Esophagus squamous epithelium (tissue), 4 donors: Measurements from ENCODE around the gene KIF1C.

Experiments
- CTCF ChIP-seq, 6 experiments: fragments of 450-650 bp in 4 of 6; fragments of 200-600 bp in 2 of 6; sonication (generic) in 2 of 6; IDR thresholded peaks; one replicate each; pipeline ENCODE4 v1.5.1; 2016 to 2019; ENCODE audit warnings: antibody characterized with exemption in 6 of 6, mild to moderate bottlenecking in 4 of 6, moderate library complexity in 4 of 6
- POLR2A ChIP-seq, 4 donors: fragments of 450-650 bp; IDR thresholded peaks; one replicate each; pipeline ENCODE4 v1.6.1; 2017; ENCODE audit warnings: antibody characterized with exemption in 4 of 4, mild to moderate bottlenecking in 4 of 4, moderate library complexity in 3 of 4

- peak; percentile 57 to 81 (median 77) for TF ChIP-seq CTCF (IDR thresholded peaks at IDR 0.05)
- TF ChIP-seq POLR2A (IDR thresholded peaks at IDR 0.05): no peak
Measured at GRCh38 chr17:4980644-4981216, 17.0 kb upstream of the KIF1C start.
